GM21367 (cell line): ENCODE data around the gene LRRC61.
"Not testable (repeated sequence)": the region's sequence is repeated elsewhere in the genome, so short reads cannot be mapped to it uniquely, and the experiment has no call there.

Experiments
- ATAC-seq: cut with Tn5 transposase; IDR thresholded peaks from one replicate; pipeline ENCODE4 v1.9.1; 2021; ENCODE audit not compliant: unreplicated experiment

The LRRC61 gene

GRCh38 chr7:150307129-150307528 is 16.0 kb upstream of the LRRC61 start:
- no peak for ATAC-seq

GRCh38 chr7:150307904-150308303 is 15.3 kb upstream of the LRRC61 start:
- no peak for ATAC-seq

- ATAC-seq, result no peak
Measured at GRCh38 chr7:150308575-150308974, 14.6 kb upstream of the LRRC61 start.

GRCh38 chr7:150311146-150311545 is 12.0 kb upstream of the LRRC61 start:
- no peak for ATAC-seq

GRCh38 chr7:150311711-150312110 is 11.4 kb upstream of the LRRC61 start:
- no peak for ATAC-seq

GRCh38 chr7:150312649-150313366 is 10.3 kb upstream of the LRRC61 start:
- ATAC-seq, result not testable (repeated sequence)

GRCh38 chr7:150313367-150313809 is 9.8 kb upstream of the LRRC61 start:
- no peak for ATAC-seq

GRCh38 chr7:150313870-150314269 is 9.3 kb upstream of the LRRC61 start:
- no peak for ATAC-seq

- no peak for ATAC-seq
Measured at GRCh38 chr7:150314639-150315239, 8.4 kb upstream of the LRRC61 start.

GRCh38 chr7:150316987-150317386 is 6.2 kb upstream of the LRRC61 start:
- ATAC-seq, result not testable (repeated sequence)

- no peak for ATAC-seq
Measured at GRCh38 chr7:150317748-150318444, 5.3 kb upstream of the LRRC61 start.

- ATAC-seq, result no peak
Measured at GRCh38 chr7:150321788-150322113, 1.4 kb upstream of the LRRC61 start.

GRCh38 chr7:150322114-150322832 is 882 bp upstream of the LRRC61 start:
- ATAC-seq, result no peak

GRCh38 chr7:150323682-150324372 is 672 bp downstream of the LRRC61 start:
- ATAC-seq, result peak; percentile 17

- ATAC-seq, result no peak
Measured at GRCh38 chr7:150324373-150324961, 1.3 kb downstream of the LRRC61 start.

- ATAC-seq, result no peak
Measured at GRCh38 chr7:150325110-150325611, 2.0 kb downstream of the LRRC61 start.

GRCh38 chr7:150325901-150326300 is 2.7 kb downstream of the LRRC61 start:
- no peak for ATAC-seq

- no peak for ATAC-seq
Measured at GRCh38 chr7:150326657-150327268, 3.6 kb downstream of the LRRC61 start.

GRCh38 chr7:150327308-150327707 is 4.2 kb downstream of the LRRC61 start:
- ATAC-seq, result no peak
